Endodermal cell (in vitro differentiated cells): Measurements from ENCODE around the gene HDAC6. TPM values are rescaled to one million over a fixed set of nuclear protein-coding genes. Genes with fewer than 3 reads are reported as not detected.

Experiments
- DNase-seq: peaks from one replicate; pipeline ENCODE4 v3.0.0-alpha.2; 2017
- H3K27ac ChIP-seq: 2 replicates; pipeline ENCODE4 v1.5.1; 2013; ENCODE audit warnings: mild to moderate bottlenecking, low read depth, low read length, moderate library complexity
- H3K27me3 ChIP-seq: 2 replicates; pipeline ENCODE4 v1.6.1; 2013; ENCODE audit warnings: mild to moderate bottlenecking, low read length, moderate library complexity; ENCODE audit not compliant: insufficient read depth, control insufficient read depth, poor library complexity, severe bottlenecking
- H3K36me3 ChIP-seq: 2 replicates; pipeline ENCODE4 v1.7.0; 2013; ENCODE audit warnings: mild to moderate bottlenecking, low read length, moderate library complexity; ENCODE audit not compliant: control insufficient read depth, insufficient read depth
- H3K4me1 ChIP-seq: one replicate; pipeline ENCODE4 v1.7.0; 2013; ENCODE audit warnings: low read length; ENCODE audit not compliant: control insufficient read depth, insufficient read depth
- H3K4me3 ChIP-seq: 2 replicates; pipeline ENCODE4 v1.5.1; 2013; ENCODE audit warnings: mild to moderate bottlenecking, low read length, moderate library complexity
- H3K9ac ChIP-seq: 2 replicates; pipeline ENCODE4 v1.6.1; 2013; ENCODE audit warnings: mild to moderate bottlenecking, low read length, moderate library complexity; ENCODE audit not compliant: poor library complexity, severe bottlenecking; ENCODE audit errors: extremely low read depth
- H3K9me3 ChIP-seq: 2 replicates; pipeline ENCODE4 v1.6.1; 2013; ENCODE audit warnings: mild to moderate bottlenecking, low read length, moderate library complexity; ENCODE audit not compliant: control insufficient read depth
- H3K27ac Mint-ChIP-seq: 2 replicates; pipeline ENCODE4 v1.8.0; 2020; ENCODE audit warnings: mixed read lengths
- H3K27me3 Mint-ChIP-seq: 2 replicates; pipeline ENCODE4 v1.8.0; 2021; ENCODE audit warnings: mild to moderate bottlenecking, mixed read lengths; ENCODE audit not compliant: insufficient read depth
- H3K36me3 Mint-ChIP-seq: 2 replicates; pipeline ENCODE4 v1.8.0; 2020; ENCODE audit warnings: low read depth, mixed read lengths
- H3K4me1 Mint-ChIP-seq: 2 replicates; pipeline ENCODE4 v1.8.0; 2020; ENCODE audit warnings: mixed read lengths
- H3K4me3 Mint-ChIP-seq: 2 replicates; pipeline ENCODE4 v1.8.0; 2020; ENCODE audit warnings: mild to moderate bottlenecking, moderate library complexity, mixed read lengths
- H3K9me3 Mint-ChIP-seq: 2 replicates; pipeline ENCODE4 v1.8.0; 2020; ENCODE audit warnings: mild to moderate bottlenecking, mixed read lengths
- WGBS, 2 experiments: methylation state at CpG; one replicate each; pipeline versions ENCODE4 v1.1.5 to v1.1.7; 2013; ENCODE audit warnings: missing lambda C conversion rate in 2 of 2, mixed read lengths in 1 of 2; ENCODE audit not compliant: insufficient coverage in 1 of 2, insufficient read length in 1 of 2; 5-methylcytosine and 5-hydroxymethylcytosine counted together
- total RNA-seq, 2 donors: library from RNA; stranded (reverse); fragmentation: NEBNext Ultra II Directional in 1 of 2; extraction: Animal tissue kit (Norgen Biotek cat#: 25700) in 1 of 2; gene quantifications; 2 replicates in 1 of 2; 3 replicates in 1 of 2; pipeline ENCODE4 v1.2.1, GENCODE V29; 2021
- TF ChIP-seq, protein P1 (sequence below): fragments of 200-600 bp; sonication (generic); conservative IDR thresholded peaks from 2 replicates; pipeline ENCODE4 v1.5.0; 2021; ENCODE audit warnings: antibody characterized with exemption, mild to moderate bottlenecking

The HDAC6 gene
- total RNA-seq, 2 donors from 2014 or later, result 121 to 135 TPM

DNA sequence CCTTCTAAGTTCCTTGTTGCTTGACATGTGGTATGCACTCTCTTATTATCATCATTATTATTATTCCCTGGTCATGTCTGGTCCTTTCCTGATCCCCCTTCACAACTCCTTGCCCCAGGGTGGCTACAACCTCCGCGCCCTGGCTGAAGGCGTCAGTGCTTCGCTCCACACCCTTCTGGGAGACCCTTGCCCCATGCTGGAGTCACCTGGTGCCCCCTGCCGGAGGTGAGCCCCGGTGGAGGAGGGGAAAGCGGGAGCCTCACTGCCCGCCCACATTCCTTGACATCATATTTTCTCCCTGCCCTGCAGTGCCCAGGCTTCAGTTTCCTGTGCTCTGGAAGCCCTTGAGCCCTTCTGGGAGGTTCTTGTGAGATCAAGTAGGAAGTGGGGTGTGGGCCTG lies 13.4 kb downstream of the HDAC6 start:
- TF ChIP-seq, protein P1, sequence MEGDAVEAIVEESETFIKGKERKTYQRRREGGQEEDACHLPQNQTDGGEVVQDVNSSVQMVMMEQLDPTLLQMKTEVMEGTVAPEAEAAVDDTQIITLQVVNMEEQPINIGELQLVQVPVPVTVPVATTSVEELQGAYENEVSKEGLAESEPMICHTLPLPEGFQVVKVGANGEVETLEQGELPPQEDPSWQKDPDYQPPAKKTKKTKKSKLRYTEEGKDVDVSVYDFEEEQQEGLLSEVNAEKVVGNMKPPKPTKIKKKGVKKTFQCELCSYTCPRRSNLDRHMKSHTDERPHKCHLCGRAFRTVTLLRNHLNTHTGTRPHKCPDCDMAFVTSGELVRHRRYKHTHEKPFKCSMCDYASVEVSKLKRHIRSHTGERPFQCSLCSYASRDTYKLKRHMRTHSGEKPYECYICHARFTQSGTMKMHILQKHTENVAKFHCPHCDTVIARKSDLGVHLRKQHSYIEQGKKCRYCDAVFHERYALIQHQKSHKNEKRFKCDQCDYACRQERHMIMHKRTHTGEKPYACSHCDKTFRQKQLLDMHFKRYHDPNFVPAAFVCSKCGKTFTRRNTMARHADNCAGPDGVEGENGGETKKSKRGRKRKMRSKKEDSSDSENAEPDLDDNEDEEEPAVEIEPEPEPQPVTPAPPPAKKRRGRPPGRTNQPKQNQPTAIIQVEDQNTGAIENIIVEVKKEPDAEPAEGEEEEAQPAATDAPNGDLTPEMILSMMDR, result no peak
- Histone ChIP-seq H3K4me1 (no peaks in the 10 kb centered on the region), H3K27ac (no peak overlapping the region), H3K36me3 (peaks cover 8% of the 10 kb centered on the region), H3K9me3 (no peaks in the 10 kb centered on the region), H3K27me3 (no peaks in the 10 kb centered on the region), H3K4me3 (no peak overlapping the region), H3K9ac (no peak overlapping the region)
- H3K27ac Mint-ChIP-seq, result no peak overlapping the region
- peaks cover 73% of the 10 kb centered on the region for H3K9me3 Mint-ChIP-seq
- H3K36me3 Mint-ChIP-seq, result peaks cover 21% of the 10 kb centered on the region
- peak; percentile 46 for DNase-seq
- no peaks in the 10 kb centered on the region for H3K27me3 Mint-ChIP-seq
- H3K4me1 Mint-ChIP-seq, result no peaks in the 10 kb centered on the region
- no peak overlapping the region for H3K4me3 Mint-ChIP-seq
- WGBS, 2 experiments, result 94% methylated on average over 8 of the region's 8 CpGs; no CpG with 5 or more reads in 1 of the 2 experiments

DNA sequence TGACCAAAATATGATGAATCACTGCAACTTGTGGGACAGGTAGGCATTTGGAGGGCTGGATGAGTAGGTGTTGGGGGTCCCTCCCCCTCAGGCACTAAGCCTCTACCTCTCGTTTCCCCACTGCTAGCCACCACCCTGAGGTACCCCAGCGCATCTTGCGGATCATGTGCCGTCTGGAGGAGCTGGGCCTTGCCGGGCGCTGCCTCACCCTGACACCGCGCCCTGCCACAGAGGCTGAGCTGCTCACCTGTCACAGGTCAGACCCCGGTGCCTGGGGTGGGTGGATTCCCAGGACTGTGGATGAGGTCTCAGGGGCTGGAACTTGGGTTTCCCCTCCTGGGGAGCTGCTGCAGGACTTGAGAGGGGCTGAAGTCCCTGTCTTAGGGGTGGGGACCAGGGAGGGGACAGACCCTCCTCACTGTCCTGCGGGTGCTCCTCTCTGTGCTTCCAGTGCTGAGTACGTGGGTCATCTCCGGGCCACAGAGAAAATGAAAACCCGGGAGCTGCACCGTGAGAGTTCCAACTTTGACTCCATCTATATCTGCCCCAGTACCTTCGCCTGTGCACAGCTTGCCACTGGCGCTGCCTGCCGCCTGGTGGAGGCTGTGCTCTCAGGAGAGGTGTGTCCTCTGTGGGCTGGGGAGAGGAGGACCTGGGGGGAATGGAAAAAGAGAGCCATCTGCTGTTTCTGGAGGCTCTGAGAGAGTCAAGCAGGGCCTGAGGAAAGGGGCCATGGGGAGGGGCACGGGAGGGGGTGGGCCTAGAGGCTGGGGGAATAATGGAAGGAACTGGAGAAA lies 14.3 kb downstream of the HDAC6 start:
- no peak overlapping the region for H3K9ac ChIP-seq
- Mint-ChIP-seq H3K4me1 (no peaks in the 10 kb centered on the region), H3K9me3 (peaks cover 74% of the 10 kb centered on the region), H3K27ac (no peak overlapping the region), H3K36me3 (peaks cover 21% of the 10 kb centered on the region), H3K4me3 (no peak overlapping the region), H3K27me3 (no peaks in the 10 kb centered on the region)
- no peak for DNase-seq
- no peak overlapping the region for H3K4me3 ChIP-seq
- no peaks in the 10 kb centered on the region for H3K27me3 ChIP-seq
- TF ChIP-seq, protein P1, result no peak
- peaks cover 7% of the 10 kb centered on the region for H3K36me3 ChIP-seq
- no peak overlapping the region for H3K27ac ChIP-seq
- no peaks in the 10 kb centered on the region for H3K9me3 ChIP-seq
- 94 to 99% methylated on average over 7 to 18 of the region's 18 CpGs for WGBS, 2 experiments
- no peaks in the 10 kb centered on the region for H3K4me1 ChIP-seq

DNA sequence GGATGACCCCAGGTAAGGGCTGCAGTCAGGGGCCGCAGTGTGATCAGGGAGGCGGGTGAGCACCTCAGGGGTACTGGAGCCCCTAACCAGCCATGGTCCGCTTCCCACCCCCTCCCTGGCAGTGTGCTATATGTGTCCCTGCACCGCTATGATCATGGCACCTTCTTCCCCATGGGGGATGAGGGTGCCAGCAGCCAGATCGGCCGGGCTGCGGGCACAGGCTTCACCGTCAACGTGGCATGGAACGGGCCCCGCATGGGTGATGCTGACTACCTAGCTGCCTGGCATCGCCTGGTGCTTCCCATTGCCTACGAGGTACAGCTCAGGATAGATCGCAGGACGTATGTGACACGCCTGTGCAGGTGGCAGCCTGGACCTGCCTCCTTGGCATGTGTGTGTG lies 16.2 kb downstream of the HDAC6 start:
- Mint-ChIP-seq H3K4me3 (no peak overlapping the region), H3K27ac (no peak overlapping the region), H3K9me3 (peaks cover 62% of the 10 kb centered on the region), H3K4me1 (no peaks in the 10 kb centered on the region), H3K36me3 (peaks cover 23% of the 10 kb centered on the region), H3K27me3 (no peaks in the 10 kb centered on the region)
- no peaks in the 10 kb centered on the region for H3K4me1 ChIP-seq
- H3K9ac ChIP-seq, result no peak overlapping the region
- no peaks in the 10 kb centered on the region for H3K9me3 ChIP-seq
- no peak overlapping the region for H3K4me3 ChIP-seq
- no peaks in the 10 kb centered on the region for H3K36me3 ChIP-seq
- no peak overlapping the region for H3K27ac ChIP-seq
- TF ChIP-seq, protein P1, result no peak
- no peaks in the 10 kb centered on the region for H3K27me3 ChIP-seq
- WGBS, 2 experiments, result 95 to 98% methylated on average over 10 to 16 of the region's 16 CpGs
- DNase-seq, result no peak
